Nephron (organoid): ENCODE results near the gene VTI1A.
"Not testable (repeated sequence)": the region's sequence is repeated elsewhere in the genome, so short reads cannot be mapped to it uniquely, and the experiment has no call there.

Source experiments
- H3K27ac Mint-ChIP-seq, 3 experiments: 2 replicates each; pipeline ENCODE4 v1.8.0; 2020; ENCODE audit warnings: mixed read lengths in 3 of 3, mild to moderate bottlenecking in 2 of 3, moderate library complexity in 1 of 3
- H3K27me3 Mint-ChIP-seq: 2 replicates; pipeline ENCODE4 v1.8.0; 2021; ENCODE audit warnings: low read depth, mild to moderate bottlenecking, moderate library complexity, mixed read lengths
- H3K36me3 Mint-ChIP-seq: 2 replicates; pipeline ENCODE4 v1.8.0; 2020; ENCODE audit warnings: low read depth, mixed read lengths
- H3K4me1 Mint-ChIP-seq: 2 replicates; pipeline ENCODE4 v1.8.0; 2020; ENCODE audit warnings: mixed read lengths
- H3K4me3 Mint-ChIP-seq, 3 experiments: 2 replicates each; pipeline ENCODE4 v1.8.0; 2020; ENCODE audit warnings: mild to moderate bottlenecking in 3 of 3, mixed read lengths in 3 of 3, moderate library complexity in 2 of 3
- H3K9me3 Mint-ChIP-seq: 2 replicates; pipeline ENCODE4 v1.8.0; 2020; ENCODE audit warnings: mixed read lengths
- TF ChIP-seq, protein P1 (sequence below), 3 experiments: fragments of 200-600 bp; sonication (generic); IDR thresholded peaks; one replicate each; pipeline ENCODE4 v1.5.0; 2021; ENCODE audit warnings: antibody characterized with exemption in 3 of 3; ENCODE audit not compliant: unreplicated experiment in 3 of 3

VTI1A gene

DNA sequence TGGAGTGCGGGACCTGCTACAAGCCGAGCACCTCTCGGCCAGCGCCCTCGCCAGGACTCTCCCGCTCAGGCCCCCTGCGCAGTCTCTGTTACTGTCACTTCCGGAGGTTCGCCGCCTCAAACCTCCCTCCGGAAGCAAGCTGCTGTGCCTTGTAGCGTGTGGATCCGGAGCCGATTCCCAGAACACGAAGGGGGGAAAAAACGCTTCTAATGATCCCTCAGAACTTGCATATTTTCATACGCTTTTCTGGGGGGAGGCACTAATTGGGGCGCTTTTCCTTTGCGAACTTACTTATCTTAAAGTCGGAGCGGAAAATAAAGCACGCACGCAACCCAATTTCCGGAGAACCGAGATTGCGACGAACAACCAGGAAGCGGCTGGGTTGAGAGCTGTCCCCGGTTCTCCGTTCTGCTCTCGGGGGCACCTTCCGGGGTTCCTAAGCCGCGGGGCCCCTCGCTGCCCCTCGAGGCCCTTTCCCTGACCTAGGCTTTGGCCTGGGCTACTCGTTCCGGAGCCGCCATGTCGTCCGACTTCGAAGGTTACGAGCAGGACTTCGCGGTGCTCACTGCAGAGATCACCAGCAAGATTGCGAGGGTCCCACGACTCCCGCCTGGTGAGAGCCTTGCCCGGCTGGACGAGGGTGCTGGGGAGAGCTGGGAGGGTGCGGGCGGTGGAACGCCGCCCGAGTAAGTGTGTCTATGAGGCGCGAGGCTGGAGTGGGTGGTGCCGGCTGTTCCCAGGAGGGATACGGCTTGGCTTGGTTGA is at the start of gene VTI1A, which contains the start of gene ZDHHC6:
Gene VTI1A, plus strand, starts transcription at position 361 of the 765 bp plus-strand sequence. Its CDS starts 159 bp downstream, at position 520.
Gene ZDHHC6, minus strand, starts transcription at position 60 of the 765 bp plus-strand sequence. CDS start 1,478 bp downstream, outside the sequence.
- H3K27ac Mint-ChIP-seq = peak within 1 kb of the TSS; percentile 74 to 91 (median 91)
- peak within 1 kb of the TSS; percentile 91 to 93 (median 93) for H3K4me3 Mint-ChIP-seq
- H3K36me3 Mint-ChIP-seq = peaks cover 19% of the 10 kb centered on the region
- peaks cover 13% of the 10 kb centered on the region for H3K4me1 Mint-ChIP-seq
- no peaks in the 10 kb centered on the region for H3K27me3 Mint-ChIP-seq
- H3K9me3 Mint-ChIP-seq = no peaks in the 10 kb centered on the region
- TF ChIP-seq, protein P1, sequence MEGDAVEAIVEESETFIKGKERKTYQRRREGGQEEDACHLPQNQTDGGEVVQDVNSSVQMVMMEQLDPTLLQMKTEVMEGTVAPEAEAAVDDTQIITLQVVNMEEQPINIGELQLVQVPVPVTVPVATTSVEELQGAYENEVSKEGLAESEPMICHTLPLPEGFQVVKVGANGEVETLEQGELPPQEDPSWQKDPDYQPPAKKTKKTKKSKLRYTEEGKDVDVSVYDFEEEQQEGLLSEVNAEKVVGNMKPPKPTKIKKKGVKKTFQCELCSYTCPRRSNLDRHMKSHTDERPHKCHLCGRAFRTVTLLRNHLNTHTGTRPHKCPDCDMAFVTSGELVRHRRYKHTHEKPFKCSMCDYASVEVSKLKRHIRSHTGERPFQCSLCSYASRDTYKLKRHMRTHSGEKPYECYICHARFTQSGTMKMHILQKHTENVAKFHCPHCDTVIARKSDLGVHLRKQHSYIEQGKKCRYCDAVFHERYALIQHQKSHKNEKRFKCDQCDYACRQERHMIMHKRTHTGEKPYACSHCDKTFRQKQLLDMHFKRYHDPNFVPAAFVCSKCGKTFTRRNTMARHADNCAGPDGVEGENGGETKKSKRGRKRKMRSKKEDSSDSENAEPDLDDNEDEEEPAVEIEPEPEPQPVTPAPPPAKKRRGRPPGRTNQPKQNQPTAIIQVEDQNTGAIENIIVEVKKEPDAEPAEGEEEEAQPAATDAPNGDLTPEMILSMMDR (IDR thresholded peaks at IDR 0.05; ENCODE audit: unreplicated experiment in 3 of 3) = no peak

DNA sequence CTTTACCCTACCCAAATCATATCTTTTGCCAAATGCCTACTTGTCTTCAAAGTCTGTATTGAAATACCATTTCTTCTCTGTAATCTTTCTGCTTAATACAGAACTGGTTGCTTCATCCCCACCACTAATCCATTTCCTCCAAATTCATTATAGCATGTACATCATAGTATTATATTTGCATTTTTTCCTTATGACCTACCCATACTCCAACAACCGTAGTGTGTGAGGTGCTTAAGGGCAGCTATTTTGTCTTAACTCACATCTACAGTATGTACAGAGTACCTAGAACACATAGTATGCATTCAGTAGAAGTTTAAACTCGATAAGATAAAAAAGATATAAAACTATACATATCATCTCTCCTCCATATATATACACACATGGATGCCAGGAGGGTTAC is 49.4 kb upstream of the VTI1A start:
- Mint-ChIP-seq H3K27ac (no peak overlapping the region), H3K4me3 (no peak overlapping the region), H3K4me1 (peaks cover 9% of the 10 kb centered on the region), H3K9me3 (no peaks in the 10 kb centered on the region), H3K36me3 (no peaks in the 10 kb centered on the region), H3K27me3 (peaks cover 10% of the 10 kb centered on the region)
- TF ChIP-seq, protein P1 (IDR thresholded peaks at IDR 0.05; ENCODE audit: unreplicated experiment in 3 of 3) = no peak

DNA sequence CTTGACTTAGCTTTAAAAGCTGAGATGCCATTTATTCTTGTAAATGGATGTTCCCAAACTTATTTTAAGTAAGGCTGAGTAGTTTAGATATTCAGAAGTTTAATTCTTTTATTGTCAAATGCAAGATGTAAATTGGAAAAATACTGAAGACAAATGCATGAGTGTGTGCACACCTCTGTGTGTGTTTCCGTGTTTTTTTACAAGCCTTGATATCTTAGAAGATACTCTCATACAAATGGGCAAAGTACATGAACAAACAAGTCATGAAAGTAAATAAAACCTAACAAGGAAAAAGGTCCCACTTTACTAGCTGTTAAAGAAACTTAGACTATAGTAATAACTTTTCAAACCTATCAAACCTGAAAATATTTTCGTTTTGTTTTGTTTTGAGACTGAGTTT is 44.1 kb upstream of the VTI1A start:
- H3K27ac Mint-ChIP-seq = no peak overlapping the region
- no peaks in the 10 kb centered on the region for H3K4me1 Mint-ChIP-seq
- peaks cover 15% of the 10 kb centered on the region for H3K27me3 Mint-ChIP-seq
- TF ChIP-seq, protein P1 (IDR thresholded peaks at IDR 0.05; ENCODE audit: unreplicated experiment in 3 of 3) = no peak
- H3K4me3 Mint-ChIP-seq = no peak overlapping the region
- no peaks in the 10 kb centered on the region for H3K36me3 Mint-ChIP-seq
- H3K9me3 Mint-ChIP-seq = no peaks in the 10 kb centered on the region

DNA sequence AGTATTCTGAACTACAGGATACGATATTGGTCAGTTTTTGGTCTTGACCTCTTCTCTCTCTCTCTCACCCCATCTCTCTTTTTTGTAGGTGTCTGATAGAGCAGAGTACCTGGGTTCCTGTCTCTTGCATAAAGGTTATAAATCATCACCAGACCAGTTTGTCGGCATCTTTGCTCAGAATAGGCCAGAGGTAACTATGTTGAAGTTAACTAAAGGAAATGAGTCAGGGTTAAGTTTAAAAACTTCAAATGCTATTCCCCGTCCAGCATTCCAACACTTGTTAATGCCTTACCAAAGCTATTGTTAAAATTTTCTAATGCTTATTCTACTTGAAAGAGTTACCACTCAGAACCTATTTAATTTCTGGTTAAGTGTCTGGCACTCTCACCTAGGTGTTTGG is 42.4 kb upstream of the VTI1A start:
- TF ChIP-seq, protein P1 (IDR thresholded peaks at IDR 0.05; ENCODE audit: unreplicated experiment in 3 of 3) = no peak
- Mint-ChIP-seq H3K36me3 (no peaks in the 10 kb centered on the region), H3K27me3 (peaks cover 13% of the 10 kb centered on the region), H3K4me1 (no peaks in the 10 kb centered on the region), H3K9me3 (no peaks in the 10 kb centered on the region), H3K4me3 (no peak overlapping the region), H3K27ac (peak overlapping the region in 1 of 3 experiments; percentile 15)

DNA sequence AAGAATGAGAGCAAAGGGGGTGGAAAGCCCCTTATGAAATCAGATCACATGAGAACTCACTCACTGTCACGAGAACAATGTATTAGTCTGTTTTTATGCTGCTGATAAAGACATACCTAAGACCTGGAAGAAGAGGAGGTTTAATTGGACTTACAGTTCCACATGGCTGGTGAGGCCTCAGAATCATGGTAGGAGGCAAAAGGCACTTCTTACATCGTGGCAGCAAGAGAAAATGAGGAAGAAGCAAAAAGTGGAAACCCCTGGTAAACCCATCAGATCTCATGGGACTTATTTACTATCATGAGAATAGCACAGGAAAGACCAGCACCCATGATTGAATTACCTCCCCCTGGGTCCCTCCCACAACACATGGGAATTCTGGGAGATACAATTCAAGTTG is 40.2 kb upstream of the VTI1A start:
- not testable (repeated sequence) for H3K4me3 Mint-ChIP-seq

DNA sequence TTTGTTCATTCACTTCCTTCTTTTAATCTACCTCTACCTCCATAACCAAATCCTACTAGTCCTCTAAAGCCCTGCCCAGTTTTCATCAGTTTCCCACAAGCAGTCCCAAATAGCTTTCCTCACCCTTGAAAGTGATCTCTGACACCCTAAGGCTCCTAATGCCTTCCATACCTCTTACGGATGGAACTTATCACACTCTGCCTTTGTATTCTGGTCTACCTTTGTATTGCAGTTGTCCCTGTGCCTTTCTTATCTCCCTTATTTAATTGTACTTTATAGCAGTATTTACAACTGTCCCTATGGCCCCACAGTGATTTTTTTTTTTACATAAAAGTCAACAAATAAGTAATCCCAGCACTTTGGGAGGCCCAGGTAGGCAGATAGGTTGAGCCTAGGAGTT is 39.3 kb upstream of the VTI1A start:
- Mint-ChIP-seq H3K27ac (no peak overlapping the region), H3K9me3 (no peaks in the 10 kb centered on the region), H3K27me3 (peaks cover 8% of the 10 kb centered on the region)

More for the DNA sequence above, 40.2 kb upstream of the VTI1A start:
- not testable (repeated sequence) for H3K27me3 Mint-ChIP-seq, H3K36me3 Mint-ChIP-seq, H3K27ac Mint-ChIP-seq, H3K4me1 Mint-ChIP-seq, H3K9me3 Mint-ChIP-seq

More for the DNA sequence above, 39.3 kb upstream of the VTI1A start:
- no peaks in the 10 kb centered on the region for H3K4me1 Mint-ChIP-seq
- no peaks in the 10 kb centered on the region for H3K36me3 Mint-ChIP-seq
- no peak overlapping the region for H3K4me3 Mint-ChIP-seq
- TF ChIP-seq, protein P1 (IDR thresholded peaks at IDR 0.05; ENCODE audit: unreplicated experiment in 3 of 3) = no peak
